ENCODE measurements around the gene NDEL1. TPM values are rescaled to one million over a fixed set of nuclear protein-coding genes. Genes with fewer than 3 reads are reported as not detected.
A peak's percentile ranks its signal among the peaks of the same experiment; 100 is the strongest.

The NDEL1 gene
- total RNA-seq, 6 experiments from 2014 or later, result 22.2 to 34.9 (median 28.4) TPM

DNA sequence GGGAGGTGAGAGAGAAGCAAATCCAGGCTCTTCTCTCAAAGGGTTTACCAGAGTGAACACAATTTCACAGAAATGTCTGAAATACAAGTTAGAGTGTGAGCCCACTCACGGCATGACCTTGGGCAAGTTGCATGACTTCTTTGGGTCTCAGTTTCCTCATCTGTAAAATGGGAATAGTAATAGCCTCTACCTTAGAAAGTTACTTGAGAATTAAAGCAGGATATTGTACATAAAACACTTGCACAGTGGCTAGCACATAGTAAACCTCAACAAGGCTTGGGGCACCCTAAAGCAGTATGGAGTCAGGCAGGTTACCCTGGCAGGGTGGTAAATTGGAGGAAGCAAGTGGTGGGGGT, 24.8 kb upstream of the NDEL1 start:
- Histone ChIP-seq H3K4me1 (peaks cover 0 to 15% (median 0%) of the 10 kb centered on the region in 4 donors), H3K27me3 (no peaks in the 10 kb centered on the region), H3K4me3 (no peak overlapping the region), H3K36me3 (no peaks in the 10 kb centered on the region), H3K9me3 (no peaks in the 10 kb centered on the region), H3K27ac (no peak overlapping the region)
- 57% methylated on average over 1 of the region's 1 CpG for WGBS (ENCODE audit: insufficient coverage, low coverage, low lambda C conversion rate, missing lambda C conversion rate)
- ATAC-seq (no peak), DNase-seq (no peak)
- intact Hi-C loops (cut with DNase I), result loop anchor here in 1 of 2 donors (10.0 kb wide), 1 partner anchor 64 kb away; no protein-coding TSS in a partner anchor
- TF ChIP-seq CTCF (IDR thresholded peaks at IDR 0.05) (no peak), POLR2A (IDR thresholded peaks at IDR 0.05) (no peak)

- no peaks in the 10 kb centered on the region for H3K27me3 ChIP-seq
- H3K4me1 ChIP-seq, result peaks cover 0 to 15% (median 0%) of the 10 kb centered on the region in 4 donors
- ATAC-seq, result no peak
- DNase-seq, result peak in 1 of 3 donors; percentile 0
- H3K9me3 ChIP-seq, result no peaks in the 10 kb centered on the region
- no peak overlapping the region for H3K4me3 ChIP-seq
- no peak overlapping the region for H3K27ac ChIP-seq
- H3K36me3 ChIP-seq, result no peaks in the 10 kb centered on the region
- TF ChIP-seq CTCF (IDR thresholded peaks at IDR 0.05), result no peak
- no peak for TF ChIP-seq POLR2A (IDR thresholded peaks at IDR 0.05)
- whole genome bisulfite sequencing (ENCODE audit: insufficient coverage, low coverage, low lambda C conversion rate, missing lambda C conversion rate), result 75% methylated on average over 4 of the region's 5 CpGs
- intact Hi-C loops (cut with DNase I), result loop anchor here in 1 of 2 donors (10.0 kb wide), 1 partner anchor 63 kb away; no protein-coding TSS in a partner anchor
Measured at GRCh38 chr17:8412089-8412488, 23.6 kb upstream of the NDEL1 start.

DNA sequence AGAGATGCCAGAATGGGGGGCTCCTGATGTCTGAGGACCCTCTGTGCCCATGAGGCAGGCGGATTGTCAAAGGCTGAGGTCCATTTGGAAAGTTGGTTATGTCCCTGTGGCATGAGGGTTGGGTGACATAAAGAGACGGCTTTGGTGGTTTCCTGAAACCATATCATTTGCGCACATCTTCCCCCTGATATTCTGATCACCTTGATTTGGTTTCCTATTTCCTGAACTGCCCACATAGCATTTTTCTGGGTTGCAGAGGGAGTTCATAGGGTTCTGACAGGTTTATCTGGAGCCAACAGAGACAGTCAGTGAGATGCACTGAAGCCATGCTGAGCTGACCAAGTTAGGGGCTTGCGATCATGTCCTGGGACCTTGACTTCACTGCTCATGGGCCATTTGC, 22.4 kb upstream of the NDEL1 start:
- peaks cover 0 to 24% (median 4%) of the 10 kb centered on the region in 4 donors for H3K4me1 ChIP-seq
- no peak overlapping the region for H3K27ac ChIP-seq
- no peaks in the 10 kb centered on the region for H3K27me3 ChIP-seq
- no peaks in the 10 kb centered on the region for H3K9me3 ChIP-seq
- H3K4me3 ChIP-seq, result no peak overlapping the region
- TF ChIP-seq CTCF (IDR thresholded peaks at IDR 0.05), result no peak
- TF ChIP-seq POLR2A (IDR thresholded peaks at IDR 0.05), result no peak
- no peaks in the 10 kb centered on the region for H3K36me3 ChIP-seq
- WGBS (ENCODE audit: insufficient coverage, low coverage, low lambda C conversion rate, missing lambda C conversion rate), result 60% methylated on average over 4 of the region's 4 CpGs
- intact Hi-C loops (cut with DNase I), result loop anchor here in 1 of 2 donors (10.0 kb wide), 1 partner anchor 61 kb away; no protein-coding TSS in a partner anchor
- DNase-seq, result no peak
- ATAC-seq, result no peak

DNA sequence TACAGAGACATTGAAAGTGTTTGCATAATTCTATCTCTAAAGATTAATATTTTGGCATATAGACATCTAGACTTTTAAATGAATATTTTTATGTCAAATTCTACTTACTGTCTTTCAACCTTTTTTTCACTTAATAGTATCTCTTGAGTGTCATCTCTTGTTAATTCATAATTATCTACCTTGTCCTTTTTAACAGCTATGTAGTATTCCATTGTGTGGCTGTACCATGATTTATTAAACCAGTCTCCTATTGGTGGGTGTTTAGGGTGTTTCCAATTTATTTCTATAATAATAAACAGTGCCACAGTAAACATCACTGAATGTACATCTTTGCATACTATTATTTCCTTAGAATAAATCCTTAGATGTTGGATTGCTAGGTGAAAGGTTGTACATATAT, 21.7 kb upstream of the NDEL1 start:
- H3K36me3 ChIP-seq, result no peaks in the 10 kb centered on the region
- no peak overlapping the region for H3K27ac ChIP-seq
- peaks cover 0 to 25% (median 5%) of the 10 kb centered on the region in 4 donors for H3K4me1 ChIP-seq
- intact Hi-C loops (cut with DNase I), result loop anchor here in 1 of 2 donors (10.0 kb wide), 1 partner anchor 61 kb away; no protein-coding TSS in a partner anchor
- DNase-seq, result no peak
- H3K4me3 ChIP-seq, result no peak overlapping the region
- TF ChIP-seq CTCF (IDR thresholded peaks at IDR 0.05) (no peak), POLR2A (IDR thresholded peaks at IDR 0.05) (no peak)
- H3K9me3 ChIP-seq, result no peaks in the 10 kb centered on the region
- H3K27me3 ChIP-seq, result no peaks in the 10 kb centered on the region
- ATAC-seq, result no peak

- Histone ChIP-seq H3K4me3 (no peak overlapping the region), H3K36me3 (no peaks in the 10 kb centered on the region), H3K9me3 (no peaks in the 10 kb centered on the region), H3K27ac (peak overlapping the region in 2 of 3 donors; percentile 43 to 56), H3K4me1 (peaks cover 0 to 39% (median 19%) of the 10 kb centered on the region in 4 donors), H3K27me3 (no peaks in the 10 kb centered on the region)
- TF ChIP-seq CTCF (IDR thresholded peaks at IDR 0.05) (no peak), POLR2A (IDR thresholded peaks at IDR 0.05) (no peak)
- intact Hi-C loops (cut with DNase I), result loop anchor here in 1 of 2 donors (10.0 kb wide), 1 partner anchor 57 kb away; no protein-coding TSS in a partner anchor
- 32% methylated on average over 4 of the region's 4 CpGs for WGBS (ENCODE audit: insufficient coverage, low coverage, low lambda C conversion rate, missing lambda C conversion rate)
- ATAC-seq (peak; percentile 51 to 73 (median 60)), DNase-seq (peak in 1 of 3 donors; percentile 61)
Measured at GRCh38 chr17:8417806-8418205, 17.9 kb upstream of the NDEL1 start.

Measured in right lobe of liver (tissue), 6 donors.